ENCODE measurements around the gene NOTCH3.

Gene NOTCH3

GRCh38 chr19:15120135-15121026 is 80.4 kb downstream of the NOTCH3 start:
- FAIRE-seq (no peak), DNase-seq (ENCODE audit: insufficient read length, low spot score) (no peak)
- no peak for TF ChIP-seq POU2F2 (IDR thresholded peaks at IDR 0.05; ENCODE audit: low read depth, low read length)
- TF ChIP-seq TAF1 (IDR thresholded peaks at IDR 0.05; ENCODE audit: low read depth, low read length) = no peak
- no peak for TF ChIP-seq SPI1 (IDR thresholded peaks at IDR 0.05; ENCODE audit: low read depth, low read length)
- TF ChIP-seq POLR2A (IDR thresholded peaks at IDR 0.05; ENCODE audit: low read depth, low read length) = no peak
- no peak for TF ChIP-seq PAX5 (IDR thresholded peaks at IDR 0.05; ENCODE audit: insufficient read depth, low read length, severe bottlenecking)
- no peak for TF ChIP-seq POLR2AphosphoS5 (IDR thresholded peaks at IDR 0.05; ENCODE audit: low read depth, low read length)

GRCh38 chr19:15118789-15119494 is 81.9 kb downstream of the NOTCH3 start:
- DNase-seq (ENCODE audit: insufficient read length, low spot score) (no peak), FAIRE-seq (no peak)
- no peak for TF ChIP-seq POLR2AphosphoS5 (IDR thresholded peaks at IDR 0.05; ENCODE audit: low read depth, low read length)
- no peak for TF ChIP-seq TAF1 (IDR thresholded peaks at IDR 0.05; ENCODE audit: low read depth, low read length)
- no peak for TF ChIP-seq POLR2A (IDR thresholded peaks at IDR 0.05; ENCODE audit: low read depth, low read length)
- TF ChIP-seq PAX5 (IDR thresholded peaks at IDR 0.05; ENCODE audit: insufficient read depth, low read length, severe bottlenecking) = no peak
- no peak for TF ChIP-seq SPI1 (IDR thresholded peaks at IDR 0.05; ENCODE audit: low read depth, low read length)
- no peak for TF ChIP-seq POU2F2 (IDR thresholded peaks at IDR 0.05; ENCODE audit: low read depth, low read length)

GRCh38 chr19:15118248-15118647 is 82.5 kb downstream of the NOTCH3 start:
- TF ChIP-seq POLR2AphosphoS5 (IDR thresholded peaks at IDR 0.05; ENCODE audit: low read depth, low read length) = no peak
- no peak for TF ChIP-seq POU2F2 (IDR thresholded peaks at IDR 0.05; ENCODE audit: low read depth, low read length)
- no peak for TF ChIP-seq POLR2A (IDR thresholded peaks at IDR 0.05; ENCODE audit: low read depth, low read length)
- no peak for TF ChIP-seq SPI1 (IDR thresholded peaks at IDR 0.05; ENCODE audit: low read depth, low read length)
- TF ChIP-seq PAX5 (IDR thresholded peaks at IDR 0.05; ENCODE audit: insufficient read depth, low read length, severe bottlenecking) = no peak
- no peak for TF ChIP-seq TAF1 (IDR thresholded peaks at IDR 0.05; ENCODE audit: low read depth, low read length)

GRCh38 chr19:15116856-15117255 is 83.9 kb downstream of the NOTCH3 start:
- DNase-seq (ENCODE audit: insufficient read length, low spot score) = no peak
- no peak for TF ChIP-seq POU2F2 (IDR thresholded peaks at IDR 0.05; ENCODE audit: low read depth, low read length)
- TF ChIP-seq POLR2A (IDR thresholded peaks at IDR 0.05; ENCODE audit: low read depth, low read length) = no peak
- TF ChIP-seq SPI1 (IDR thresholded peaks at IDR 0.05; ENCODE audit: low read depth, low read length) = no peak
- no peak for TF ChIP-seq POLR2AphosphoS5 (IDR thresholded peaks at IDR 0.05; ENCODE audit: low read depth, low read length)
- TF ChIP-seq PAX5 (IDR thresholded peaks at IDR 0.05; ENCODE audit: insufficient read depth, low read length, severe bottlenecking) = no peak
- no peak for TF ChIP-seq TAF1 (IDR thresholded peaks at IDR 0.05; ENCODE audit: low read depth, low read length)
- no peak for FAIRE-seq

More at GRCh38 chr19:15118248-15118647, 82.5 kb downstream of the NOTCH3 start:
- no peak for DNase-seq (ENCODE audit: insufficient read length, low spot score)
- FAIRE-seq = no peak

GRCh38 chr19:15115762-15116615 is 84.8 kb downstream of the NOTCH3 start:
- no peak for DNase-seq (ENCODE audit: insufficient read length, low spot score)
- TF ChIP-seq POLR2A (IDR thresholded peaks at IDR 0.05; ENCODE audit: low read depth, low read length) = no peak
- TF ChIP-seq SPI1 (IDR thresholded peaks at IDR 0.05; ENCODE audit: low read depth, low read length) = no peak
- FAIRE-seq = no peak

GRCh38 chr19:15115080-15115479 is 85.7 kb downstream of the NOTCH3 start:
- TF ChIP-seq SPI1 (IDR thresholded peaks at IDR 0.05; ENCODE audit: low read depth, low read length) = no peak
- TF ChIP-seq POU2F2 (IDR thresholded peaks at IDR 0.05; ENCODE audit: low read depth, low read length) = no peak
- no peak for TF ChIP-seq TAF1 (IDR thresholded peaks at IDR 0.05; ENCODE audit: low read depth, low read length)
- no peak for TF ChIP-seq PAX5 (IDR thresholded peaks at IDR 0.05; ENCODE audit: insufficient read depth, low read length, severe bottlenecking)
- no peak for TF ChIP-seq POLR2AphosphoS5 (IDR thresholded peaks at IDR 0.05; ENCODE audit: low read depth, low read length)
- no peak for TF ChIP-seq POLR2A (IDR thresholded peaks at IDR 0.05; ENCODE audit: low read depth, low read length)
- FAIRE-seq (no peak), DNase-seq (ENCODE audit: insufficient read length, low spot score) (no peak)

GRCh38 chr19:15114153-15114540 is 86.6 kb downstream of the NOTCH3 start:
- DNase-seq (ENCODE audit: insufficient read length, low spot score) = no peak
- no peak for FAIRE-seq

GRCh38 chr19:15113245-15114152 is 87.3 kb downstream of the NOTCH3 start:
- no peak for DNase-seq (ENCODE audit: insufficient read length, low spot score)
- TF ChIP-seq POU2F2 (IDR thresholded peaks at IDR 0.05; ENCODE audit: low read depth, low read length) (no peak), POLR2A (IDR thresholded peaks at IDR 0.05; ENCODE audit: low read depth, low read length) (no peak), TAF1 (IDR thresholded peaks at IDR 0.05; ENCODE audit: low read depth, low read length) (no peak), PAX5 (IDR thresholded peaks at IDR 0.05; ENCODE audit: insufficient read depth, low read length, severe bottlenecking) (no peak), POLR2AphosphoS5 (IDR thresholded peaks at IDR 0.05; ENCODE audit: low read depth, low read length) (no peak), SPI1 (IDR thresholded peaks at IDR 0.05; ENCODE audit: low read depth, low read length) (no peak)
- FAIRE-seq = no peak

More at GRCh38 chr19:15114153-15114540, 86.6 kb downstream of the NOTCH3 start:
- TF ChIP-seq POLR2AphosphoS5 (IDR thresholded peaks at IDR 0.05; ENCODE audit: low read depth, low read length) = no peak

Measured in GM12891 (cell line).